Measurements from ENCODE around the gene SERTM2.

Gene SERTM2

GRCh38 chrX:111490688-111491087 is 20.8 kb upstream of the SERTM2 start:
- no peak for TF ChIP-seq CTCF (IDR thresholded peaks at IDR 0.05; ENCODE audit: low read depth, low read length)
- no peak for DNase-seq (ENCODE audit: extremely low read depth, low read depth)

GRCh38 chrX:111492085-111492484 is 19.4 kb upstream of the SERTM2 start:
- TF ChIP-seq CTCF (IDR thresholded peaks at IDR 0.05; ENCODE audit: low read depth, low read length), result no peak
- no peak for DNase-seq (ENCODE audit: extremely low read depth, low read depth)

GRCh38 chrX:111498538-111499103 is 12.8 kb upstream of the SERTM2 start:
- no peak for TF ChIP-seq CTCF (IDR thresholded peaks at IDR 0.05; ENCODE audit: low read depth, low read length)
- DNase-seq (ENCODE audit: extremely low read depth, low read depth), result no peak

GRCh38 chrX:111503485-111503993 is 7.9 kb upstream of the SERTM2 start:
- DNase-seq (ENCODE audit: extremely low read depth, low read depth), result no peak

GRCh38 chrX:111504941-111505340 is 6.5 kb upstream of the SERTM2 start:
- no peak for DNase-seq (ENCODE audit: extremely low read depth, low read depth)
- no peak for TF ChIP-seq CTCF (IDR thresholded peaks at IDR 0.05; ENCODE audit: low read depth, low read length)

More at GRCh38 chrX:111503485-111503993, 7.9 kb upstream of the SERTM2 start:
- no peak for TF ChIP-seq CTCF (IDR thresholded peaks at IDR 0.05; ENCODE audit: low read depth, low read length)

GRCh38 chrX:111505783-111506182 is 5.7 kb upstream of the SERTM2 start:
- TF ChIP-seq CTCF (IDR thresholded peaks at IDR 0.05; ENCODE audit: low read depth, low read length), result no peak
- no peak for DNase-seq (ENCODE audit: extremely low read depth, low read depth)

GRCh38 chrX:111506826-111507225 is 4.6 kb upstream of the SERTM2 start:
- no peak for TF ChIP-seq CTCF (IDR thresholded peaks at IDR 0.05; ENCODE audit: low read depth, low read length)
- DNase-seq (ENCODE audit: extremely low read depth, low read depth), result no peak
